Adrenal gland (tissue), 12 donors: ENCODE measurements around the gene D2HGDH. TPM values are rescaled to one million over a fixed set of nuclear protein-coding genes. Genes with fewer than 3 reads are reported as not detected.
"Not testable (repeated sequence)": the region's sequence is repeated elsewhere in the genome, so short reads cannot be mapped to it uniquely, and the experiment has no call there.

Source experiments
- DNase-seq, 7 donors: peaks; one replicate each; pipeline ENCODE4 v3.0.0-alpha.2; 2019 to 2020
- H3K27ac ChIP-seq, 5 donors: fragments of 200-600 bp; sonication (generic) in 4 of 5; 1 replicate in 3 of 5; 2 replicates in 2 of 5; pipeline versions ENCODE4 v1.5.1 to v1.8.0; 2016 to 2020; ENCODE audit warnings: mild to moderate bottlenecking in 1 of 5
- H3K27me3 ChIP-seq: fragments of 200-600 bp; 2 replicates; pipeline ENCODE4 v1.8.0; 2021
- H3K36me3 ChIP-seq, 2 donors: fragments of 200-600 bp; replicated peaks in 1 of 2; 1 replicate in 1 of 2; 2 replicates in 1 of 2; pipeline versions ENCODE4 v1.5.1 to v1.8.0; 2018 to 2022
- H3K4me1 ChIP-seq, 2 donors: fragments of 200-600 bp; replicated peaks in 1 of 2; 1 replicate in 1 of 2; 2 replicates in 1 of 2; pipeline versions ENCODE4 v1.5.1 to v1.8.0; 2018 to 2021
- H3K4me3 ChIP-seq, 4 donors: fragments of 200-600 bp; sonication (generic) in 3 of 4; one replicate each; pipeline ENCODE4 v1.5.1; 2016 to 2018
- H3K9me3 ChIP-seq, 3 donors: fragments of 200-600 bp; sonication (generic) in 1 of 3; replicated peaks in 1 of 3; 1 replicate in 2 of 3; 2 replicates in 1 of 3; pipeline versions ENCODE4 v1.5.1 to v1.8.0; 2016 to 2021
- CTCF ChIP-seq, 6 experiments: fragments of 450-650 bp in 4 of 6; fragments of 200-600 bp in 2 of 6; sonication (generic) in 1 of 6; IDR thresholded peaks; 1 replicate in 5 of 6; 2 replicates in 1 of 6; pipeline versions ENCODE4 v1.5.1 to v1.8.0; 2016 to 2021; ENCODE audit warnings: antibody characterized with exemption in 6 of 6, mild to moderate bottlenecking in 2 of 6, moderate library complexity in 1 of 6
- POLR2A ChIP-seq, 2 donors: fragments of 450-650 bp; IDR thresholded peaks; one replicate each; pipeline ENCODE4 v1.6.1; 2017; ENCODE audit warnings: antibody characterized with exemption in 2 of 2, mild to moderate bottlenecking in 2 of 2, moderate library complexity in 1 of 2
- WGBS, 4 donors: extraction: QIAGEN DNeasy Blood & Tissue Kit in 2 of 4; methylation state at CpG; one replicate each; pipeline versions ENCODE4 v1.1.5 to v1.1.7; 2013 to 2017; 5-methylcytosine and 5-hydroxymethylcytosine counted together
- intact Hi-C, 2 donors: fragments of 100-400 bp; cut with DNase I; formaldehyde crosslinking; loops; one replicate each; pipeline versions ENCODE4 v1.14.1 to v1.15.0; 2022 to 2023
- polyA plus RNA-seq, 3 donors: library from polyadenylated mRNA; stranded (reverse); fragments of 200-250 nt in 2 of 3; fragments of 350-450 nt in 1 of 3; fragmentation: Illumina TruSeq in 1 of 3; extraction: RNeasy Lipid Tissue Mini Kit (QIAGEN cat#74804) in 1 of 3; gene quantifications; one replicate each; pipeline ENCODE4 v1.2.3, GENCODE V29; 2013 to 2014
- total RNA-seq, 9 donors: library from RNA; depleted of rRNA in 4 of 9; stranded (reverse); fragments of >200 nt in 4 of 9; fragments of 120-200 nt in 1 of 9; fragmentation: NEBNext Ultra II Directional in 1 of 9; extraction: Animal tissue kit (Norgen Biotek cat#: 25700) in 1 of 9; gene quantifications; one replicate each; pipeline versions ENCODE4 v1.1.0 to v1.2.4, GENCODE V29; 2013 to 2023
- donor health status: healthy with polysubstance abuse.
- donor health status: Bipolar disorder and iron deficiency.
- donor health status: DM: yes; HTN: yes; CAD: no.
- donor health status: DM: no; HTN: no; CAD: no.
- donor health status: DM: no; HTN: no; CAD: no.
- donor health status: DM: yes; HTN: yes; CAD: no.

Gene D2HGDH
- total and polyA plus RNA-seq, 12 donors, result 4.3 to 131 (median 38.1) TPM

GRCh38 chr2:241788135-241788534, 53.7 kb downstream of the D2HGDH start:
- WGBS, 4 donors, result 82 to 90% (median 87%) methylated on average over 4 of the region's 4 CpGs
- no peaks in the 10 kb centered on the region for H3K27me3 ChIP-seq
- no peak overlapping the region for H3K4me3 ChIP-seq
- DNase-seq, result no peak
- no peaks in the 10 kb centered on the region for H3K4me1 ChIP-seq
- H3K36me3 ChIP-seq, result no peaks in the 10 kb centered on the region
- TF ChIP-seq POLR2A (IDR thresholded peaks at IDR 0.05), result no peak
- TF ChIP-seq CTCF (IDR thresholded peaks at IDR 0.05), result no peak
- no peaks in the 10 kb centered on the region for H3K9me3 ChIP-seq
- H3K27ac ChIP-seq, result no peak overlapping the region
- intact Hi-C loops, result no loop called here

- Histone ChIP-seq H3K4me3 (no peak overlapping the region), H3K36me3 (no peaks in the 10 kb centered on the region), H3K27ac (no peak overlapping the region), H3K9me3 (no peaks in the 10 kb centered on the region), H3K4me1 (no peaks in the 10 kb centered on the region), H3K27me3 (no peaks in the 10 kb centered on the region)
- WGBS, 4 donors, result 38 to 48% (median 43%) methylated on average over 2 to 3 of the region's 3 CpGs
- TF ChIP-seq CTCF (IDR thresholded peaks at IDR 0.05), result no peak
- TF ChIP-seq POLR2A (IDR thresholded peaks at IDR 0.05), result no peak
- DNase-seq, result no peak
- intact Hi-C loops, result no loop called here
Observed at GRCh38 chr2:241788572-241788971, 54.1 kb downstream of the D2HGDH start.

GRCh38 chr2:241791385-241791784, 57.0 kb downstream of the D2HGDH start:
- DNase-seq, result peak in 1 of 7 donors; percentile 1
- H3K36me3 ChIP-seq, H3K9me3 ChIP-seq, intact Hi-C loops, H3K27me3 ChIP-seq, H3K4me1 ChIP-seq, H3K27ac ChIP-seq, H3K4me3 ChIP-seq: not testable (repeated sequence)
- WGBS, 4 donors, result 61 to 72% (median 68%) methylated on average over 3 of the region's 3 CpGs

- no peak for DNase-seq
- no peaks in the 10 kb centered on the region for H3K4me1 ChIP-seq
- intact Hi-C loops, result no loop called here
- TF ChIP-seq POLR2A (IDR thresholded peaks at IDR 0.05) (no peak), CTCF (IDR thresholded peaks at IDR 0.05) (no peak)
- H3K27me3 ChIP-seq, result no peaks in the 10 kb centered on the region
- H3K36me3 ChIP-seq, result no peaks in the 10 kb centered on the region
- H3K9me3 ChIP-seq, result no peaks in the 10 kb centered on the region
- WGBS, 4 donors, result 89 to 93% (median 90%) methylated on average over 5 of the region's 5 CpGs
- H3K4me3 ChIP-seq, result no peak overlapping the region
- no peak overlapping the region for H3K27ac ChIP-seq
Observed at GRCh38 chr2:241793385-241793784, 59.0 kb downstream of the D2HGDH start.

GRCh38 chr2:241794250-241794823, 59.9 kb downstream of the D2HGDH start:
- Histone ChIP-seq H3K27me3 (no peaks in the 10 kb centered on the region), H3K27ac (no peak overlapping the region), H3K36me3 (no peaks in the 10 kb centered on the region), H3K4me3 (no peak overlapping the region), H3K9me3 (no peaks in the 10 kb centered on the region), H3K4me1 (no peaks in the 10 kb centered on the region)
- intact Hi-C loops, result no loop called here
- DNase-seq, result no peak
- no peak for TF ChIP-seq POLR2A (IDR thresholded peaks at IDR 0.05)
- no peak for TF ChIP-seq CTCF (IDR thresholded peaks at IDR 0.05)
- 81 to 92% (median 90%) methylated on average over 5 to 10 of the region's 10 CpGs for WGBS, 4 donors
